ENCODE measurements around the gene ZNF536.

Gene ZNF536

GRCh38 chr19:30536975-30537374 is 164.8 kb downstream of the ZNF536 start:
- no peak for DNase-seq (ENCODE audit: low spot score)
- no peak for TF ChIP-seq CTCF (IDR thresholded peaks at IDR 0.05; ENCODE audit: extremely low read depth, missing control alignments)

GRCh38 chr19:30539315-30539714 is 167.1 kb downstream of the ZNF536 start:
- no peak for DNase-seq (ENCODE audit: low spot score)
- no peak for TF ChIP-seq CTCF (IDR thresholded peaks at IDR 0.05; ENCODE audit: extremely low read depth, missing control alignments)

GRCh38 chr19:30539981-30540380 is 167.8 kb downstream of the ZNF536 start:
- no peak for TF ChIP-seq CTCF (IDR thresholded peaks at IDR 0.05; ENCODE audit: extremely low read depth, missing control alignments)
- DNase-seq (ENCODE audit: low spot score) = no peak

GRCh38 chr19:30540761-30541160 is 168.6 kb downstream of the ZNF536 start:
- TF ChIP-seq CTCF (IDR thresholded peaks at IDR 0.05; ENCODE audit: extremely low read depth, missing control alignments) = no peak
- DNase-seq (ENCODE audit: low spot score) = no peak

- no peak for DNase-seq (ENCODE audit: low spot score)
- TF ChIP-seq CTCF (IDR thresholded peaks at IDR 0.05; ENCODE audit: extremely low read depth, missing control alignments) = no peak
Observed at GRCh38 chr19:30541575-30541974, 169.4 kb downstream of the ZNF536 start.

GRCh38 chr19:30543243-30543945 is 171.2 kb downstream of the ZNF536 start:
- TF ChIP-seq CTCF (IDR thresholded peaks at IDR 0.05; ENCODE audit: extremely low read depth, missing control alignments) = no peak
- no peak for DNase-seq (ENCODE audit: low spot score)

GRCh38 chr19:30545752-30546151 is 173.6 kb downstream of the ZNF536 start:
- DNase-seq (ENCODE audit: low spot score) = no peak
- no peak for TF ChIP-seq CTCF (IDR thresholded peaks at IDR 0.05; ENCODE audit: extremely low read depth, missing control alignments)

Measured in GM20000 (cell line).